Mesenchymal stem cell (in vitro differentiated cells and primary cell): Measurements from ENCODE around the gene NKAIN4.
A peak's percentile ranks its signal among the peaks of the same experiment; 100 is the strongest.

Experiments
- DNase-seq: peaks from one replicate; pipeline ENCODE4 v3.0.0-alpha.2; 2013
- H2AFZ ChIP-seq: one replicate; pipeline ENCODE4 v1.6.1; 2013; ENCODE audit warnings: low read depth, mild to moderate bottlenecking, control low read depth, inconsistent platforms, low read length, moderate library complexity
- H2AK5ac ChIP-seq: 2 replicates; pipeline ENCODE4 v1.6.1; 2013; ENCODE audit warnings: low read length, moderate library complexity, mild to moderate bottlenecking, inconsistent platforms; ENCODE audit not compliant: severe bottlenecking
- H2BK120ac ChIP-seq: one replicate; pipeline ENCODE4 v1.6.1; 2013; ENCODE audit warnings: low read depth, mild to moderate bottlenecking, inconsistent platforms, low read length, moderate library complexity
- H2BK12ac ChIP-seq, 2 experiments: one replicate each; pipeline ENCODE4 v1.6.1; 2013; ENCODE audit warnings: inconsistent platforms in 2 of 2, low read length in 2 of 2, mild to moderate bottlenecking in 2 of 2, moderate library complexity in 2 of 2, control low read depth in 1 of 2
- H2BK15ac ChIP-seq: one replicate; pipeline ENCODE4 v1.6.1; 2013; ENCODE audit warnings: mild to moderate bottlenecking, low read depth, inconsistent platforms; ENCODE audit not compliant: poor library complexity, severe bottlenecking
- H2BK5ac ChIP-seq: 2 replicates; pipeline ENCODE4 v1.6.1; 2013; ENCODE audit warnings: low read depth, mild to moderate bottlenecking, low read length, control low read depth, inconsistent platforms; ENCODE audit not compliant: poor library complexity, severe bottlenecking
- H3K14ac ChIP-seq, 2 experiments: one replicate each; pipeline ENCODE4 v1.6.1; 2013; ENCODE audit warnings: inconsistent platforms in 2 of 2, low read length in 2 of 2, control low read depth in 1 of 2, mild to moderate bottlenecking in 1 of 2, moderate library complexity in 1 of 2
- H3K18ac ChIP-seq, 2 experiments: one replicate each; pipeline ENCODE4 v1.6.1; 2013; ENCODE audit warnings: inconsistent platforms in 2 of 2, low read length in 2 of 2, control low read depth in 1 of 2, low read depth in 1 of 2, mild to moderate bottlenecking in 1 of 2
- H3K23ac ChIP-seq, 2 experiments: one replicate each; pipeline ENCODE4 v1.6.1; 2013; ENCODE audit warnings: inconsistent platforms in 2 of 2, low read length in 2 of 2, mild to moderate bottlenecking in 2 of 2, moderate library complexity in 2 of 2, control low read depth in 1 of 2
- H3K27ac ChIP-seq: 2 replicates; pipeline ENCODE4 v1.5.1; 2013; ENCODE audit warnings: mild to moderate bottlenecking, moderate library complexity, low read length, control low read depth, inconsistent platforms; ENCODE audit not compliant: poor library complexity, severe bottlenecking
- H3K27me3 ChIP-seq, 2 experiments: 2 replicates each; pipeline versions ENCODE4 v1.6.1 to v1.7.0; 2013; ENCODE audit warnings: low read length in 2 of 2, mild to moderate bottlenecking in 2 of 2, moderate library complexity in 2 of 2, control low read depth in 1 of 2, inconsistent platforms in 1 of 2; ENCODE audit not compliant: control insufficient read depth in 1 of 2, insufficient read depth in 1 of 2
- H3K36me3 ChIP-seq, 2 experiments: 2 replicates each; pipeline versions ENCODE4 v1.6.1 to v1.7.0; 2013; ENCODE audit warnings: low read length in 2 of 2, control low read depth in 1 of 2, inconsistent platforms in 1 of 2, low read depth in 1 of 2, mild to moderate bottlenecking in 1 of 2; ENCODE audit not compliant: insufficient read depth in 2 of 2, control insufficient read depth in 1 of 2
- H3K4ac ChIP-seq, 2 experiments: one replicate each; pipeline ENCODE4 v1.6.1; 2013; ENCODE audit warnings: inconsistent platforms in 2 of 2, low read length in 2 of 2, mild to moderate bottlenecking in 2 of 2, moderate library complexity in 2 of 2, control low read depth in 1 of 2, low read depth in 1 of 2
- H3K4me1 ChIP-seq: 2 replicates; pipeline ENCODE4 v1.6.1; 2013; ENCODE audit warnings: low read depth, low read length, control low read depth; ENCODE audit not compliant: control insufficient read depth, insufficient read depth
- H3K4me2 ChIP-seq: 2 replicates; pipeline ENCODE4 v1.6.1; 2013; ENCODE audit warnings: low read length, mild to moderate bottlenecking, inconsistent platforms; ENCODE audit not compliant: poor library complexity, severe bottlenecking
- H3K4me3 ChIP-seq, 2 experiments: 2 replicates each; pipeline versions ENCODE4 v1.5.1 to v1.7.0; 2013; ENCODE audit warnings: low read length in 2 of 2, mild to moderate bottlenecking in 2 of 2, control low read depth in 1 of 2, low read depth in 1 of 2; ENCODE audit not compliant: insufficient read depth in 1 of 2
- H3K79me1 ChIP-seq: replicated peaks from 2 replicates; pipeline ENCODE4 v1.6.1; 2013; ENCODE audit warnings: mild to moderate bottlenecking, control low read depth, low read length, inconsistent platforms; ENCODE audit not compliant: poor library complexity, severe bottlenecking
- H3K9ac ChIP-seq: 2 replicates; pipeline ENCODE4 v1.7.0; 2013; ENCODE audit warnings: mild to moderate bottlenecking, low read length, moderate library complexity
- H3K9me3 ChIP-seq: 2 replicates; pipeline ENCODE4 v1.7.0; 2013; ENCODE audit warnings: mild to moderate bottlenecking, low read length; ENCODE audit not compliant: control insufficient read depth
- H4K8ac ChIP-seq: one replicate; pipeline ENCODE4 v1.6.1; 2013; ENCODE audit warnings: inconsistent platforms, mild to moderate bottlenecking, low read length, moderate library complexity
- H4K91ac ChIP-seq: one replicate; pipeline ENCODE4 v1.6.1; 2013; ENCODE audit warnings: mild to moderate bottlenecking, low read length, inconsistent platforms
- WGBS: methylation state at CpG from one replicate; pipeline ENCODE4 v1.1.7; 2013; ENCODE audit warnings: mixed read lengths; 5-methylcytosine and 5-hydroxymethylcytosine counted together

Gene NKAIN4

GRCh38 chr20:63202021-63202420, 52.2 kb downstream of the NKAIN4 start:
- H2AK5ac ChIP-seq = no peak overlapping the region
- over 99% methylated on average over 17 of the region's 17 CpGs for WGBS
- peaks cover 31% of the 10 kb centered on the region for H3K79me1 ChIP-seq

DNA sequence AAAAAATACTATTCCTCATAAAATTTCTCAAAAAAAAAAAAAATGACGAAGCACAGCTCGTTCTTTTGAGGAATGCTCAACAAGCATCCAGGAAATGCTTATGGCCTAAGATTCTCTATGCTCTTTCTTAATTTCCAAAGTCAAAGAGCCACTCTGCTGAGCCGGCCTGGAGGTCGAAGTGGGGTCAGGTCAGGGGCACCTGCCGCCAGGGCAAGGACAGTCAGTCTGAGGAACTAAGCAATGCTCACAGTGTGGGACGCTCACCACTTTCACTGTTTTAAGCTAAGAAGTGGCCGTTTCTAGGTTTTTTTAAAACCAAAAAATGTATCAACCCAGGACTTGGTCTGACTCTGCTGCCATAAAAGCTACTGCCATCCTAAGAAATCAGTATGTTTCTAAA, 55.7 kb downstream of the NKAIN4 start:
- H3K36me3 ChIP-seq = peaks cover 52 to 55% of the 10 kb centered on the region in 2 experiments
- H3K4me1 ChIP-seq = peaks cover 30% of the 10 kb centered on the region
- H4K8ac ChIP-seq = no peak overlapping the region
- peaks cover 29% of the 10 kb centered on the region for H3K79me1 ChIP-seq
- no peak overlapping the region for H3K27ac ChIP-seq
- no peak overlapping the region for H3K9ac ChIP-seq
- 95% methylated on average over 7 of the region's 7 CpGs for WGBS
- H3K14ac ChIP-seq = no peak overlapping the region
- no peak overlapping the region for H2BK5ac ChIP-seq
- DNase-seq = no peak
- H2AFZ ChIP-seq = no peak overlapping the region
- no peaks in the 10 kb centered on the region for H3K9me3 ChIP-seq
- H2BK15ac ChIP-seq = no peak overlapping the region
- H2AK5ac ChIP-seq = no peak overlapping the region
- H2BK120ac ChIP-seq = no peak overlapping the region
- no peak overlapping the region for H2BK12ac ChIP-seq
- H3K18ac ChIP-seq = no peak overlapping the region
- no peak overlapping the region for H3K23ac ChIP-seq
- no peak overlapping the region for H3K4ac ChIP-seq
- H3K27me3 ChIP-seq = no peaks in the 10 kb centered on the region
- H4K91ac ChIP-seq = no peak overlapping the region
- no peak overlapping the region for H3K4me2 ChIP-seq
- H3K4me3 ChIP-seq = no peak overlapping the region

More at GRCh38 chr20:63202021-63202420, 52.2 kb downstream of the NKAIN4 start:
- no peak overlapping the region for H3K27ac ChIP-seq
- H3K23ac ChIP-seq = no peak overlapping the region
- H2BK12ac ChIP-seq = no peak overlapping the region
- no peak overlapping the region for H3K4ac ChIP-seq
- H4K8ac ChIP-seq = no peak overlapping the region
- no peaks in the 10 kb centered on the region for H3K9me3 ChIP-seq
- no peak overlapping the region for H3K4me3 ChIP-seq
- H3K14ac ChIP-seq = no peak overlapping the region
- no peak for DNase-seq
- H2BK15ac ChIP-seq = no peak overlapping the region
- no peak overlapping the region for H2BK120ac ChIP-seq
- no peak overlapping the region for H2AFZ ChIP-seq
- no peaks in the 10 kb centered on the region for H3K27me3 ChIP-seq
- no peak overlapping the region for H3K9ac ChIP-seq
- no peak overlapping the region for H2BK5ac ChIP-seq
- no peak overlapping the region for H4K91ac ChIP-seq
- no peak overlapping the region for H3K18ac ChIP-seq
- H3K4me1 ChIP-seq = peaks cover 21% of the 10 kb centered on the region
- H3K4me2 ChIP-seq = no peak overlapping the region
- H3K36me3 ChIP-seq = peaks cover 64 to 66% of the 10 kb centered on the region in 2 experiments

- no peak for DNase-seq
- Histone ChIP-seq H3K27me3 (no peaks in the 10 kb centered on the region), H3K4me1 (peaks cover 30% of the 10 kb centered on the region), H3K9ac (no peak overlapping the region), H2AFZ (no peak overlapping the region), H3K23ac (no peak overlapping the region), H3K14ac (no peak overlapping the region), H3K9me3 (no peaks in the 10 kb centered on the region), H4K8ac (no peak overlapping the region), H4K91ac (no peak overlapping the region), H3K4me2 (no peak overlapping the region), H2BK15ac (no peak overlapping the region), H3K79me1 (peaks cover 22% of the 10 kb centered on the region), H3K27ac (no peak overlapping the region), H3K18ac (no peak overlapping the region), H3K4ac (no peak overlapping the region), H2BK120ac (no peak overlapping the region), H3K36me3 (peaks cover 35 to 38% of the 10 kb centered on the region in 2 experiments), H2BK12ac (no peak overlapping the region), H2AK5ac (peak overlapping the region; percentile 61), H3K4me3 (no peak overlapping the region), H2BK5ac (no peak overlapping the region)
- WGBS = 89% methylated on average over 9 of the region's 9 CpGs
Measured at GRCh38 chr20:63196768-63197470, 57.3 kb downstream of the NKAIN4 start.

DNA sequence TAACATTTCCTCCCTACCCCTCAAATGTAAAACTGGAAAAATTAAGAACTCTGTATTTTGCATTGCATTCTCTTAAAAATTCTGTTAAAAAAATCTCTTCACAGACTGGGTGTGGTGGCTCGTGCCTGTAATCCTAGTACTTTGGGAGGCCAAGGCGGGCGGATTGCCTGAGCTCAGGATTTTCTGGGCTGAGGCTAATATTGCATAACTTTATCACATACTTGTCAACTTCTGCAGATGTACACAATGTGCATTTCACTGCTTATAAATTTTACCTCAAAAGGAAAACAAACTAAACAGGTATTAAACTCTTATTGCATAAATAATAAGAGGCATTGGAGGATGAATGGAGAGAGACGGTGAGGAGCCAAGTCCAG, 59.5 kb downstream of the NKAIN4 start:
- H3K27me3 ChIP-seq = no peaks in the 10 kb centered on the region
- H2BK120ac ChIP-seq = no peak overlapping the region
- H3K9ac ChIP-seq = no peak overlapping the region
- no peak overlapping the region for H3K4me3 ChIP-seq
- H2BK15ac ChIP-seq = no peak overlapping the region
- H3K36me3 ChIP-seq = peaks cover 22 to 24% of the 10 kb centered on the region in 2 experiments
- no peak overlapping the region for H4K91ac ChIP-seq
- no peak overlapping the region for H2BK5ac ChIP-seq
- no peak overlapping the region for H4K8ac ChIP-seq
- no peak overlapping the region for H3K18ac ChIP-seq
- peaks cover 17% of the 10 kb centered on the region for H3K79me1 ChIP-seq
- DNase-seq = no peak
- H3K23ac ChIP-seq = no peak overlapping the region
- WGBS = 98% methylated on average over 4 of the region's 4 CpGs
- no peak overlapping the region for H2AK5ac ChIP-seq
- H3K4me1 ChIP-seq = peaks cover 27% of the 10 kb centered on the region
- H3K4me2 ChIP-seq = no peak overlapping the region
- H3K9me3 ChIP-seq = no peaks in the 10 kb centered on the region
- no peak overlapping the region for H2BK12ac ChIP-seq
- H3K27ac ChIP-seq = no peak overlapping the region
- no peak overlapping the region for H3K14ac ChIP-seq
- H2AFZ ChIP-seq = no peak overlapping the region
- H3K4ac ChIP-seq = no peak overlapping the region
